SK-N-SH (cell line): Measurements from ENCODE around the gene ZSCAN10. TPM values are rescaled to one million over a fixed set of nuclear protein-coding genes. Genes with fewer than 3 reads are reported as not detected.

ENCODE experiments used
- CTCF ChIA-PET: fragments of 300-600, 350-600 bp; formaldehyde crosslinking; extraction: SDS; loops from one replicate; lab custom pipeline; 2021; lab: Yijun Ruan, JAX
- POLR2A ChIA-PET: fragments of 350-600 bp; sonication (Branson Sonifier 250); formaldehyde crosslinking; extraction: SDS; loops from one replicate; lab custom pipeline; 2020; ENCODE audit warnings: antibody characterized with exemption, inconsistent platforms; lab: Yijun Ruan, JAX
- DNase-seq: peaks from one replicate; pipeline ENCODE4 v3.0.0; 2012
- H2AFZ ChIP-seq: fragments of 200-600 bp; sonication (generic); 2 replicates; pipeline ENCODE4 v1.8.1; 2016; ENCODE audit warnings: antibody characterized with exemption, mild to moderate bottlenecking, low read depth
- H3F3A ChIP-seq: fragments of 200-600 bp; sonication (generic); replicated peaks from 2 replicates; pipeline ENCODE3; 2016; ENCODE audit warnings: antibody characterized with exemption, mild to moderate bottlenecking; ENCODE audit not compliant: insufficient read depth
- H3K27ac ChIP-seq, 2 experiments: fragments of 200-500 bp in 1 of 2; fragments of 200-600 bp in 1 of 2; sonication (Bioruptor generic) in 1 of 2; sonication (generic), shearing (Covaris generic) in 1 of 2; 2 replicates each; pipeline versions ENCODE4 v1.5.1 to v1.6.1; 2014 to 2016; ENCODE audit warnings: low read depth in 2 of 2, inconsistent platforms in 1 of 2, low read length in 1 of 2, mild to moderate bottlenecking in 1 of 2, mixed read lengths in 1 of 2
- H3K27me3 ChIP-seq: fragments of 200-600 bp; sonication (generic), shearing (Covaris generic); 2 replicates; pipeline ENCODE4 v1.6.1; 2016; ENCODE audit warnings: mixed run types; ENCODE audit not compliant: insufficient read depth
- H3K36me3 ChIP-seq, 2 experiments: fragments of 200-500 bp in 1 of 2; fragments of 200-600 bp in 1 of 2; sonication (Bioruptor generic) in 1 of 2; sonication (generic) in 1 of 2; replicated peaks in 1 of 2; 2 replicates each; pipeline versions ENCODE3 to v1.5.1; 2014 to 2016; ENCODE audit warnings: low read length in 1 of 2, mild to moderate bottlenecking in 1 of 2; ENCODE audit not compliant: insufficient read depth in 2 of 2, control insufficient read depth in 1 of 2
- H3K4me1 ChIP-seq, 2 experiments: fragments of 200-500 bp in 1 of 2; fragments of 200-600 bp in 1 of 2; sonication (Bioruptor generic) in 1 of 2; sonication (generic), shearing (Covaris generic) in 1 of 2; 2 replicates each; pipeline versions ENCODE4 v1.5.1 to v1.6.1; 2014 to 2016; ENCODE audit warnings: low read depth in 1 of 2, low read length in 1 of 2, mixed run types in 1 of 2; ENCODE audit not compliant: insufficient read depth in 2 of 2, control insufficient read depth in 1 of 2
- H3K4me2 ChIP-seq: fragments of 200-600 bp; sonication (generic), shearing (Covaris generic); 2 replicates; pipeline ENCODE4 v1.6.1; 2017; ENCODE audit warnings: mixed run types
- H3K4me3 ChIP-seq, 2 experiments: fragments of 200-500 bp in 1 of 2; fragments of 200-600 bp in 1 of 2; sonication (Bioruptor generic) in 1 of 2; sonication (generic), shearing (Covaris generic) in 1 of 2; 2 replicates each; pipeline versions ENCODE4 v1.5.1 to v1.8.1; 2014 to 2016; ENCODE audit warnings: low read depth in 2 of 2, inconsistent platforms in 1 of 2, low read length in 1 of 2, mild to moderate bottlenecking in 1 of 2, mixed read lengths in 1 of 2, moderate library complexity in 1 of 2
- H3K79me2 ChIP-seq: fragments of 200-600 bp; sonication (generic); 2 replicates; pipeline ENCODE4 v1.8.1; 2017; ENCODE audit warnings: mild to moderate bottlenecking; ENCODE audit not compliant: insufficient read depth
- H3K9ac ChIP-seq: fragments of 200-600 bp; sonication (generic); 2 replicates; pipeline ENCODE4 v1.6.1; 2017; ENCODE audit warnings: mixed run types
- H3K9me2 ChIP-seq: fragments of 200-600 bp; sonication (generic); 2 replicates; pipeline ENCODE4 v1.6.1; 2017; ENCODE audit warnings: mixed run types
- H3K9me3 ChIP-seq: fragments of 200-600 bp; sonication (generic); 2 replicates; pipeline ENCODE4 v1.6.1; 2017; ENCODE audit warnings: mixed run types, mild to moderate bottlenecking, moderate library complexity
- H4K20me1 ChIP-seq: fragments of 200-600 bp; sonication (generic); 2 replicates; pipeline ENCODE4 v1.6.1; 2017; ENCODE audit warnings: mild to moderate bottlenecking, mixed run types; ENCODE audit not compliant: insufficient read depth
- EZH2phosphoT487 ChIP-seq: fragments of 200-600 bp; sonication (generic); IDR thresholded peaks from 2 replicates; pipeline ENCODE4 v1.6.1; 2017; ENCODE audit warnings: low read depth, mixed run types, mild to moderate bottlenecking, antibody characterized with exemption, moderate library complexity, borderline replicate concordance
- JUND ChIP-seq: IDR thresholded peaks from 2 replicates; pipeline ENCODE4 v1.4.0; 2012
- NRF1 ChIP-seq: IDR thresholded peaks from 2 replicates; pipeline ENCODE4 v1.6.1; 2012; ENCODE audit warnings: low read depth, mild to moderate bottlenecking, low read length
- REST ChIP-seq: IDR thresholded peaks from 2 replicates; pipeline ENCODE4 v1.6.1; 2012; ENCODE audit warnings: mild to moderate bottlenecking, low read depth, low read length, moderate library complexity
- ZBTB33 ChIP-seq: IDR thresholded peaks from 2 replicates; pipeline ENCODE4 v1.4.0; 2012; ENCODE audit warnings: low read depth, borderline replicate concordance
- WGBS: methylation state at CpG from one replicate; pipeline ENCODE4 v1.1.6; 2017; ENCODE audit warnings: low lambda C conversion rate; 5-methylcytosine and 5-hydroxymethylcytosine counted together
- polyA plus RNA-seq, 3 experiments: library from polyadenylated mRNA; depleted of rRNA; stranded (reverse); fragments of >200 nt; gene quantifications; 2 replicates each; pipeline ENCODE4 v1.2.3, GENCODE V29; 2012

The ZSCAN10 gene
- polyA plus RNA-seq, 1 of the 3 experiments (the other 2 are of a cell fraction) = 0.05 TPM

GRCh38 chr16:3047387-3047720 lies 51.7 kb downstream of the ZSCAN10 start (continued):
- TF ChIP-seq ZBTB33 (no peak), JUND (no peak), NRF1 (no peak)

- 8% methylated on average over 18 of the region's 54 CpGs for WGBS
- Histone ChIP-seq H3K79me2 (no peaks in the 10 kb centered on the region), H3K4me2 (peak overlapping the region; percentile 89; the same call in 1 of the 2 replicates), H3K9me2 (no peaks in the 10 kb centered on the region), H3K4me3 (peak overlapping the region in 1 of 2 experiments; percentile 33; a peak in 1 of 4 replicates), H3K9me3 (no peaks in the 10 kb centered on the region), H3K27me3 (peaks cover 68% of the 10 kb centered on the region), H2AFZ (no peak overlapping the region), H3K9ac (no peak overlapping the region), H4K20me1 (no peaks in the 10 kb centered on the region), H3K27ac (no peak overlapping the region), H3F3A (peaks cover 8% of the 10 kb centered on the region), H3K4me1 (no peaks in the 10 kb centered on the region; a peak in 1 of 4 replicates), H3K36me3 (no peaks in the 10 kb centered on the region)
- peak; percentile 61 for DNase-seq
- ChIA-PET POLR2A (no interaction called here), CTCF (interaction anchor here (0.7 to 5.8 kb wide), 6 partner anchors 12 to 88 kb away, joined by 4 to 57 read pairs (median 16); no protein-coding TSS in a partner anchor)
- peak; percentile 96; the same call in 1 of the 2 replicates for TF ChIP-seq EZH2phosphoT487
- no peak for TF ChIP-seq REST
Measured at GRCh38 chr16:3046641-3047386, 52.3 kb downstream of the ZSCAN10 start.
